ENCODE data around the gene LYPD6B. TPM values are rescaled to one million over a fixed set of nuclear protein-coding genes. Genes with fewer than 3 reads are reported as not detected.

Gene LYPD6B
- total and polyA plus RNA-seq, 8 donors: 0.79 to 35.8 (median 24.6) TPM

GRCh38 chr2:149004836-149005235, 33.7 kb upstream of the LYPD6B start:
- TF ChIP-seq CTCF (IDR thresholded peaks at IDR 0.05): no peak
- intact Hi-C loops (cut with DNase I): no loop called here
- no peaks in the 10 kb centered on the region for H3K27me3 ChIP-seq

GRCh38 chr2:149005471-149006077, 32.9 kb upstream of the LYPD6B start:
- intact Hi-C loops (cut with DNase I): no loop called here
- no peak for TF ChIP-seq CTCF (IDR thresholded peaks at IDR 0.05)
- H3K4me1 ChIP-seq: no peaks in the 10 kb centered on the region
- no peak overlapping the region for H3K4me3 ChIP-seq
- DNase-seq (no peak), ATAC-seq (no peak)
- H3K27ac ChIP-seq: no peak overlapping the region
- no peaks in the 10 kb centered on the region for H3K9me3 ChIP-seq
- H3K27me3 ChIP-seq: no peaks in the 10 kb centered on the region
- no peaks in the 10 kb centered on the region for H3K36me3 ChIP-seq

More at GRCh38 chr2:149004836-149005235, 33.7 kb upstream of the LYPD6B start:
- no peak for DNase-seq
- Histone ChIP-seq H3K4me1 (no peaks in the 10 kb centered on the region), H3K4me3 (no peak overlapping the region), H3K27ac (no peak overlapping the region), H3K36me3 (no peaks in the 10 kb centered on the region), H3K9me3 (no peaks in the 10 kb centered on the region)
- no peak for ATAC-seq

GRCh38 chr2:149006883-149007543, 31.5 kb upstream of the LYPD6B start:
- H3K27me3 ChIP-seq: no peaks in the 10 kb centered on the region
- no peak for TF ChIP-seq CTCF (IDR thresholded peaks at IDR 0.05)
- DNase-seq (no peak), ATAC-seq (no peak)
- H3K36me3 ChIP-seq: no peaks in the 10 kb centered on the region
- H3K9me3 ChIP-seq: no peaks in the 10 kb centered on the region
- H3K4me3 ChIP-seq: no peak overlapping the region
- no peaks in the 10 kb centered on the region for H3K4me1 ChIP-seq
- H3K27ac ChIP-seq: no peak overlapping the region
- intact Hi-C loops (cut with DNase I): no loop called here

- ATAC-seq (no peak), DNase-seq (no peak)
- Histone ChIP-seq H3K27ac (no peak overlapping the region), H3K27me3 (no peaks in the 10 kb centered on the region), H3K4me3 (no peak overlapping the region), H3K4me1 (no peaks in the 10 kb centered on the region), H3K9me3 (no peaks in the 10 kb centered on the region), H3K36me3 (no peaks in the 10 kb centered on the region)
- intact Hi-C loops (cut with DNase I): no loop called here
- TF ChIP-seq CTCF (IDR thresholded peaks at IDR 0.05): no peak
Measured at GRCh38 chr2:149008381-149008780, 30.1 kb upstream of the LYPD6B start.

- no peaks in the 10 kb centered on the region for H3K36me3 ChIP-seq
- no peaks in the 10 kb centered on the region for H3K9me3 ChIP-seq
- no peak overlapping the region for H3K4me3 ChIP-seq
- ATAC-seq: no peak
- no peak overlapping the region for H3K27ac ChIP-seq
- peak in 1 of 4 donors; percentile 77 for DNase-seq
- no peaks in the 10 kb centered on the region for H3K27me3 ChIP-seq
- TF ChIP-seq CTCF (IDR thresholded peaks at IDR 0.05): no peak
- no peaks in the 10 kb centered on the region for H3K4me1 ChIP-seq
- intact Hi-C loops (cut with DNase I): loop anchor here in 1 of 2 donors (10.0 kb wide), 1 partner anchor 305 kb away; no protein-coding TSS in a partner anchor
Measured at GRCh38 chr2:149009576-149010461, 28.7 kb upstream of the LYPD6B start.

All from left lung (tissue), 10 donors.